ENCODE data around the gene CORIN. TPM values are rescaled to one million over a fixed set of nuclear protein-coding genes. Genes with fewer than 3 reads are reported as not detected.

The CORIN gene
- total and polyA plus RNA-seq, 2 experiments from 2014 or later, result not detected

DNA sequence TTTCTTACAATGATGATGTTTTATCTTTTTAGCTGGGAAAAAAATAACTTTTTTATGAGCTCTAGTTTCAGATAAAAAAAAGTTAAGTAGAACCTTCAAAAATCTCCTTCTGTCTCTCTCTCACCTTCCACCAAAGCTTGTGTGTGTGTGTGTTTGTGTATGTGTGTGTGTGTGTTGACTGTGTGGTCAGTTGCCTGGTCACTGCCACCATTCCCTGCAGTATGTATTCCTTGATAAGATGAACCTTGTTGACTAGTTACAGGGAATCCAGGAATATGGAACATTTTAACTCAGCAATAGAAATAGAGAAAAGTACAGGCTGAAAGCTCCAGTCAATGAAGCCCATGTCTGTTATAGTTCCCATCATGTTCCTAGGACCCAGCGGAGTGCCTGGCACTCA is 143.5 kb downstream of the CORIN start (continued):
- TF ChIP-seq, protein P1, sequence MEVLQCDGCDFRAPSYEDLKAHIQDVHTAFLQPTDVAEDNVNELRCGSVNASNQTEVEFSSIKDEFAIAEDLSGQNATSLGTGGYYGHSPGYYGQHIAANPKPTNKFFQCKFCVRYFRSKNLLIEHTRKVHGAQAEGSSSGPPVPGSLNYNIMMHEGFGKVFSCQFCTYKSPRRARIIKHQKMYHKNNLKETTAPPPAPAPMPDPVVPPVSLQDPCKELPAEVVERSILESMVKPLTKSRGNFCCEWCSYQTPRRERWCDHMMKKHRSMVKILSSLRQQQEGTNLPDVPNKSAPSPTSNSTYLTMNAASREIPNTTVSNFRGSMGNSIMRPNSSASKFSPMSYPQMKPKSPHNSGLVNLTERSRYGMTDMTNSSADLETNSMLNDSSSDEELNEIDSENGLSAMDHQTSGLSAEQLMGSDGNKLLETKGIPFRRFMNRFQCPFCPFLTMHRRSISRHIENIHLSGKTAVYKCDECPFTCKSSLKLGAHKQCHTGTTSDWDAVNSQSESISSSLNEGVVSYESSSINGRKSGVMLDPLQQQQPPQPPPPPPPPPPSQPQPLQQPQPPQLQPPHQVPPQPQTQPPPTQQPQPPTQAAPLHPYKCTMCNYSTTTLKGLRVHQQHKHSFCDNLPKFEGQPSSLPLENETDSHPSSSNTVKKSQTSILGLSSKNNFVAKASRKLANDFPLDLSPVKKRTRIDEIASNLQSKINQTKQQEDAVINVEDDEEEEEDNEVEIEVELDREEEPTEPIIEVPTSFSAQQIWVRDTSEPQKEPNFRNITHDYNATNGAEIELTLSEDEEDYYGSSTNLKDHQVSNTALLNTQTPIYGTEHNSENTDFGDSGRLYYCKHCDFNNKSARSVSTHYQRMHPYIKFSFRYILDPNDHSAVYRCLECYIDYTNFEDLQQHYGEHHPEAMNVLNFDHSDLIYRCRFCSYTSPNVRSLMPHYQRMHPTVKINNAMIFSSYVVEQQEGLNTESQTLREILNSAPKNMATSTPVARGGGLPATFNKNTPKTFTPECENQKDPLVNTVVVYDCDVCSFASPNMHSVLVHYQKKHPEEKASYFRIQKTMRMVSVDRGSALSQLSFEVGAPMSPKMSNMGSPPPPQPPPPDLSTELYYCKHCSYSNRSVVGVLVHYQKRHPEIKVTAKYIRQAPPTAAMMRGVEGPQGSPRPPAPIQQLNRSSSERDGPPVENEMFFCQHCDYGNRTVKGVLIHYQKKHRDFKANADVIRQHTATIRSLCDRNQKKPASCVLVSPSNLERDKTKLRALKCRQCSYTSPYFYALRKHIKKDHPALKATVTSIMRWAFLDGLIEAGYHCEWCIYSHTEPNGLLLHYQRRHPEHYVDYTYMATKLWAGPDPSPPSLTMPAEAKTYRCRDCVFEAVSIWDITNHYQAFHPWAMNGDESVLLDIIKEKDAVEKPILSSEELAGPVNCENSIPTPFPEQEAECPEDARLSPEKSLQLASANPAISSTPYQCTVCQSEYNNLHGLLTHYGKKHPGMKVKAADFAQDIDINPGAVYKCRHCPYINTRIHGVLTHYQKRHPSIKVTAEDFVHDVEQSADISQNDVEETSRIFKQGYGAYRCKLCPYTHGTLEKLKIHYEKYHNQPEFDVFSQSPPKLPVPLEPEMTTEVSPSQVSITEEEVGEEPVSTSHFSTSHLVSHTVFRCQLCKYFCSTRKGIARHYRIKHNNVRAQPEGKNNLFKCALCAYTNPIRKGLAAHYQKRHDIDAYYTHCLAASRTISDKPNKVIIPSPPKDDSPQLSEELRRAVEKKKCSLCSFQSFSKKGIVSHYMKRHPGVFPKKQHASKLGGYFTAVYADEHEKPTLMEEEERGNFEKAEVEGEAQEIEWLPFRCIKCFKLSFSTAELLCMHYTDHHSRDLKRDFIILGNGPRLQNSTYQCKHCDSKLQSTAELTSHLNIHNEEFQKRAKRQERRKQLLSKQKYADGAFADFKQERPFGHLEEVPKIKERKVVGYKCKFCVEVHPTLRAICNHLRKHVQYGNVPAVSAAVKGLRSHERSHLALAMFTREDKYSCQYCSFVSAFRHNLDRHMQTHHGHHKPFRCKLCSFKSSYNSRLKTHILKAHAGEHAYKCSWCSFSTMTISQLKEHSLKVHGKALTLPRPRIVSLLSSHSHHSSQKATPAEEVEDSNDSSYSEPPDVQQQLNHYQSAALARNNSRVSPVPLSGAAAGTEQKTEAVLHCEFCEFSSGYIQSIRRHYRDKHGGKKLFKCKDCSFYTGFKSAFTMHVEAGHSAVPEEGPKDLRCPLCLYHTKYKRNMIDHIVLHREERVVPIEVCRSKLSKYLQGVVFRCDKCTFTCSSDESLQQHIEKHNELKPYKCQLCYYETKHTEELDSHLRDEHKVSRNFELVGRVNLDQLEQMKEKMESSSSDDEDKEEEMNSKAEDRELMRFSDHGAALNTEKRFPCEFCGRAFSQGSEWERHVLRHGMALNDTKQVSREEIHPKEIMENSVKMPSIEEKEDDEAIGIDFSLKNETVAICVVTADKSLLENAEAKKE (CRISPR knock-in tag; IDR thresholded peaks at IDR 0.05), result no peak
- TF ChIP-seq, protein P2, sequence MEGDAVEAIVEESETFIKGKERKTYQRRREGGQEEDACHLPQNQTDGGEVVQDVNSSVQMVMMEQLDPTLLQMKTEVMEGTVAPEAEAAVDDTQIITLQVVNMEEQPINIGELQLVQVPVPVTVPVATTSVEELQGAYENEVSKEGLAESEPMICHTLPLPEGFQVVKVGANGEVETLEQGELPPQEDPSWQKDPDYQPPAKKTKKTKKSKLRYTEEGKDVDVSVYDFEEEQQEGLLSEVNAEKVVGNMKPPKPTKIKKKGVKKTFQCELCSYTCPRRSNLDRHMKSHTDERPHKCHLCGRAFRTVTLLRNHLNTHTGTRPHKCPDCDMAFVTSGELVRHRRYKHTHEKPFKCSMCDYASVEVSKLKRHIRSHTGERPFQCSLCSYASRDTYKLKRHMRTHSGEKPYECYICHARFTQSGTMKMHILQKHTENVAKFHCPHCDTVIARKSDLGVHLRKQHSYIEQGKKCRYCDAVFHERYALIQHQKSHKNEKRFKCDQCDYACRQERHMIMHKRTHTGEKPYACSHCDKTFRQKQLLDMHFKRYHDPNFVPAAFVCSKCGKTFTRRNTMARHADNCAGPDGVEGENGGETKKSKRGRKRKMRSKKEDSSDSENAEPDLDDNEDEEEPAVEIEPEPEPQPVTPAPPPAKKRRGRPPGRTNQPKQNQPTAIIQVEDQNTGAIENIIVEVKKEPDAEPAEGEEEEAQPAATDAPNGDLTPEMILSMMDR (conservative IDR thresholded peaks at IDR 0.05; ENCODE audit: low read depth in 2 of 2), result no peak

DNA sequence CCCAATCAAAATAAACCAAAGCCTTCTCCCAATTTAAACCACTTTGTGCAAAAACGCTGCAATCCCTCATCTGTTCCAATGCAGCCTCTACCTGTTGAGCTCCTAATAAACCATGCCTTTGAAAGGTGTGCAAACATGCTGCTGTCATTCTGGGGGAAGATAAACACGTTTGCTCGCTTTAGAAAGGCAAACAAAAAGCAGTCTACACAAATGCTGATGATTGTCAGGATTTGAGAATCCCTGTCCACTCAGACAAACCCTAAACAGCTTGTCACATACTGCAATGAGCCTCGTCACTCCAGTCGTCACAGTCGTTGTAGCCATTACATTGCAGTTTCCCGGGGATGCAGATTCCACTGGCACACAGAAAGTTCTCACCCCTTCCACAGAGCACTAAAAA is 145.2 kb downstream of the CORIN start:
- Histone ChIP-seq H2AFZ (no peak overlapping the region), H3F3A (replicated peaks; ENCODE audit: low read depth) (no peaks in the 10 kb centered on the region), H3K9me2 (ENCODE audit: insufficient read depth) (no peaks in the 10 kb centered on the region), H3K4me2 (no peak overlapping the region), H3K27me3 (ENCODE audit: insufficient read depth) (no peaks in the 10 kb centered on the region), H3K79me2 (replicated peaks; ENCODE audit: insufficient read depth) (no peaks in the 10 kb centered on the region), H3K4me3 (no peak overlapping the region), H3K36me3 (ENCODE audit: insufficient read depth) (no peaks in the 10 kb centered on the region), H3K27ac (ENCODE audit: low read depth) (no peak overlapping the region), H4K20me1 (replicated peaks; ENCODE audit: insufficient read depth) (no peaks in the 10 kb centered on the region), H3K4me1 (ENCODE audit: insufficient read depth) (no peaks in the 10 kb centered on the region)
- no peak overlapping the region for H3K27ac Mint-ChIP-seq
- no peaks in the 10 kb centered on the region for H3K4me1 Mint-ChIP-seq
- no peak overlapping the region for H3K4me3 Mint-ChIP-seq
- H3K36me3 Mint-ChIP-seq (ENCODE audit: low read depth), result no peaks in the 10 kb centered on the region
- H3K9me3 Mint-ChIP-seq, result no peaks in the 10 kb centered on the region
- H3K27me3 Mint-ChIP-seq (ENCODE audit: insufficient read depth, low read depth, poor library complexity), result no peaks in the 10 kb centered on the region
- no peak for ATAC-seq
- no peak for DNase-seq (ENCODE audit: low spot score)
- TF ChIP-seq POLR2AphosphoS5 (IDR thresholded peaks at IDR 0.05; ENCODE audit: low read depth) (no peak), NANOG (IDR thresholded peaks at IDR 0.05; ENCODE audit: borderline replicate concordance) (no peak), ZNF114 (CRISPR knock-in tag; IDR thresholded peaks at IDR 0.05) (no peak), STAT1 (IDR thresholded peaks at IDR 0.05; ENCODE audit: unreplicated experiment) (no peak), EZH2 (IDR thresholded peaks at IDR 0.05; ENCODE audit: low read depth, unreplicated experiment) (no peak), ZNF331 (CRISPR knock-in tag; IDR thresholded peaks at IDR 0.05; ENCODE audit: low read depth) (no peak)
- TF ChIP-seq, protein P3, sequence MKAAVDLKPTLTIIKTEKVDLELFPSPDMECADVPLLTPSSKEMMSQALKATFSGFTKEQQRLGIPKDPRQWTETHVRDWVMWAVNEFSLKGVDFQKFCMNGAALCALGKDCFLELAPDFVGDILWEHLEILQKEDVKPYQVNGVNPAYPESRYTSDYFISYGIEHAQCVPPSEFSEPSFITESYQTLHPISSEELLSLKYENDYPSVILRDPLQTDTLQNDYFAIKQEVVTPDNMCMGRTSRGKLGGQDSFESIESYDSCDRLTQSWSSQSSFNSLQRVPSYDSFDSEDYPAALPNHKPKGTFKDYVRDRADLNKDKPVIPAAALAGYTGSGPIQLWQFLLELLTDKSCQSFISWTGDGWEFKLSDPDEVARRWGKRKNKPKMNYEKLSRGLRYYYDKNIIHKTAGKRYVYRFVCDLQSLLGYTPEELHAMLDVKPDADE (IDR thresholded peaks at IDR 0.05), result no peak
- TF ChIP-seq, protein P2 (conservative IDR thresholded peaks at IDR 0.05; ENCODE audit: low read depth in 2 of 2), result no peak

Measured in GM23338 (cell line).